K562 (cell line): ENCODE data around the gene MYO7A. TPM values are rescaled to one million over a fixed set of nuclear protein-coding genes. Genes with fewer than 3 reads are reported as not detected.

Experiments used
- CEBPB ChIP-seq: fragments of 450-650 bp; IDR thresholded peaks from 2 replicates; pipeline ENCODE4 v1.6.1; 2016; ENCODE audit warnings: missing genetic modification characterization, missing compliant biosample characterization
- MIER1 ChIP-seq: fragments of 450-650 bp; IDR thresholded peaks from 2 replicates; pipeline ENCODE4 v1.6.1; 2016; ENCODE audit warnings: antibody characterized with exemption, mild to moderate bottlenecking, low read depth
- OTX1 ChIP-seq: fragments of 450-650 bp; formaldehyde crosslinking; IDR thresholded peaks from 2 replicates; pipeline ENCODE4 v1.4.0; 2022; ENCODE audit warnings: mild to moderate bottlenecking
- RUNX1 ChIP-seq: sonication (generic); IDR thresholded peaks from 2 replicates; pipeline ENCODE4 v1.6.1; 2016; ENCODE audit warnings: antibody characterized with exemption, low read depth
- TAF15 ChIP-seq: fragments of 200-400 bp; formaldehyde crosslinking; IDR thresholded peaks from 2 replicates; pipeline ENCODE4 v1.6.1; 2017; ENCODE audit warnings: mild to moderate bottlenecking, low read depth, low read length, moderate library complexity
- TEAD4 ChIP-seq, 2 experiments: sonication (generic) in 1 of 2; formaldehyde crosslinking in 1 of 2; IDR thresholded peaks; 2 replicates each; pipeline versions ENCODE4 v1.6.1 to v1.8.0; 2012 to 2022; ENCODE audit warnings: borderline replicate concordance in 1 of 2, inconsistent platforms in 1 of 2, low read length in 1 of 2, mild to moderate bottlenecking in 1 of 2, missing genetic modification reagents in 1 of 2
- ZNF212 ChIP-seq: fragments of 450-650 bp; formaldehyde crosslinking; IDR thresholded peaks from 2 replicates; pipeline ENCODE4 v1.4.0; 2020; ENCODE audit warnings: mild to moderate bottlenecking
- ZNF408 ChIP-seq: fragments of 250-450 bp; sonication (Bioruptor Pico); IDR thresholded peaks from 2 replicates; pipeline ENCODE4 v1.4.0; 2020; ENCODE audit warnings: low read depth, mild to moderate bottlenecking, moderate library complexity
- polyA plus RNA-seq, 8 experiments: library from polyadenylated mRNA; depleted of rRNA in 4 of 8; stranded (reverse) in 5 of 8; unstranded in 3 of 8; fragments of >200 nt; fragmentation: Nextera tagmentation in 2 of 8; fragmentation: Illumina TruSeq in 1 of 8; extraction: Ambion mirVana in 2 of 8; extraction: Trizol in 1 of 8; gene quantifications; 2 replicates each; pipeline versions ENCODE4 v1.2.1 to v1.2.3, GENCODE V29; 2011 to 2014; ENCODE audit warnings: inconsistent platforms in 1 of 8, missing spikeins in 1 of 8
- total RNA-seq, 7 experiments: library from RNA; depleted of rRNA in 6 of 7; stranded (reverse); fragments of >200 nt in 6 of 7; fragmentation: Illumina TruSeq in 2 of 7; extraction: Trizol in 2 of 7; gene quantifications; 2 replicates each; pipeline versions ENCODE4 v1.2.1 to v1.2.3, GENCODE V29; 2011 to 2021; ENCODE audit warnings: low replicate concordance in 1 of 7
- TF ChIP-seq, protein P1 (sequence below): sonication (generic); formaldehyde crosslinking; IDR thresholded peaks from 2 replicates; pipeline ENCODE4 v1.9.0; 2022; ENCODE audit warnings: mild to moderate bottlenecking, missing genetic modification reagents
- TF ChIP-seq, protein P2 (sequence below): sonication (generic); formaldehyde crosslinking; IDR thresholded peaks from 2 replicates; pipeline ENCODE4 v1.5.0; 2020; ENCODE audit warnings: missing genetic modification reagents
- TF ChIP-seq, protein P3 (sequence below): fragments of 250-450 bp; sonication (Bioruptor Pico); IDR thresholded peaks from 2 replicates; pipeline ENCODE4 v1.4.0; 2020

MYO7A gene
- total and polyA plus RNA-seq, 9 of the 15 experiments (the other 6 are each of a cell fraction or from before 2014, with no cell fraction given): 0.01 to 0.11 (median 0.07) TPM; not detected in 1

DNA sequence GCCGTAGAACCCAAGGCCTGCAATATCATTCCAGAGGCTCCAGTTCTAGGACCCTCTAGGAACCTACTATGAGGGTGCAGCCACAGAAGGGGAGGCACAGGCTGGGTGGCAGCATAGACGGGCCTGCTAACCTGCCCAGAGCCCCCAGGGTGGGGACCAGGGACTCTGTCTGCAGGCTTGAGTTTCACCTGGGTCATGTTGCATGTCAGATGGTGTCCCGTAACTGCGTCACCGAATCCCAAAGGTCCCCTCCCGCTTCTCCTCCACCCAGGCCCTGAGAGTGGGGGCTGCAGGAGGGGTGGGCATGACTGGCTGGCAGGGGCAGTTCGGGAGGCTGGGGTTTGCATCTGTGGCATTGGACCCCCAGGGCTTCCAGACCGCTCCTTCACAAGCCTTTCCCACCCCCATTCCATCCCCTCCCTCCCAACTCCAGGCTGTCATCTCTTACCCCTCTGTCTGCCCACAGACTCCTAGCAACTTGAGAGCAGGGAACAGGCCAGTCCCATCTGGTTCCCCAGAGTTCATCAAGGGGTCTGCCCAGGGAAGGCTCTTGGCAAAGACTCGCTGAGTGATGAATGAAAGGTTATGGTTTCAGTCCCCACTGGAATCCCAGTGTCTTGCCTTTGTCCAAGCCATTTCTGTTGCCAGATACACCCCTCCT lies 16.3 kb downstream of the MYO7A start (continued):
- TF ChIP-seq TAF15 (no peak), ZNF212 (no peak), MIER1 (no peak), CEBPB (tag) (no peak), TEAD4 (IDR thresholded peaks at IDR 0.05; ENCODE audit: low read length) (no peak), TEAD4 (CRISPR knock-in tag; IDR thresholded peaks at IDR 0.05; ENCODE audit: borderline replicate concordance) (no peak), RUNX1 (no peak), ZNF408 (no peak), OTX1 (CRISPR knock-in tag) (no peak)
- TF ChIP-seq, protein P1, sequence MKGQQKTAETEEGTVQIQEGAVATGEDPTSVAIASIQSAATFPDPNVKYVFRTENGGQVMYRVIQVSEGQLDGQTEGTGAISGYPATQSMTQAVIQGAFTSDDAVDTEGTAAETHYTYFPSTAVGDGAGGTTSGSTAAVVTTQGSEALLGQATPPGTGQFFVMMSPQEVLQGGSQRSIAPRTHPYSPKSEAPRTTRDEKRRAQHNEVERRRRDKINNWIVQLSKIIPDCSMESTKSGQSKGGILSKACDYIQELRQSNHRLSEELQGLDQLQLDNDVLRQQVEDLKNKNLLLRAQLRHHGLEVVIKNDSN (CRISPR knock-in tag): no peak
- TF ChIP-seq, protein P2, sequence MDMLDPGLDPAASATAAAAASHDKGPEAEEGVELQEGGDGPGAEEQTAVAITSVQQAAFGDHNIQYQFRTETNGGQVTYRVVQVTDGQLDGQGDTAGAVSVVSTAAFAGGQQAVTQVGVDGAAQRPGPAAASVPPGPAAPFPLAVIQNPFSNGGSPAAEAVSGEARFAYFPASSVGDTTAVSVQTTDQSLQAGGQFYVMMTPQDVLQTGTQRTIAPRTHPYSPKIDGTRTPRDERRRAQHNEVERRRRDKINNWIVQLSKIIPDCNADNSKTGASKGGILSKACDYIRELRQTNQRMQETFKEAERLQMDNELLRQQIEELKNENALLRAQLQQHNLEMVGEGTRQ (CRISPR knock-in tag): no peak
- TF ChIP-seq, protein P3, sequence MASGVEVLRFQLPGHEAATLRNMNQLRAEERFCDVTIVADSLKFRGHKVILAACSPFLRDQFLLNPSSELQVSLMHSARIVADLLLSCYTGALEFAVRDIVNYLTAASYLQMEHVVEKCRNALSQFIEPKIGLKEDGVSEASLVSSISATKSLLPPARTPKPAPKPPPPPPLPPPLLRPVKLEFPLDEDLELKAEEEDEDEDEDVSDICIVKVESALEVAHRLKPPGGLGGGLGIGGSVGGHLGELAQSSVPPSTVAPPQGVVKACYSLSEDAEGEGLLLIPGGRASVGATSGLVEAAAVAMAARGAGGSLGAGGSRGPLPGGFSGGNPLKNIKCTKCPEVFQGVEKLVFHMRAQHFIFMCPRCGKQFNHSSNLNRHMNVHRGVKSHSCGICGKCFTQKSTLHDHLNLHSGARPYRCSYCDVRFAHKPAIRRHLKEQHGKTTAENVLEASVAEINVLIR (CRISPR knock-in tag): no peak
